Measurements from ENCODE around the gene SLAMF1. TPM values are rescaled to one million over a fixed set of nuclear protein-coding genes. Genes with fewer than 3 reads are reported as not detected.
"Not testable (repeated sequence)": the region's sequence is repeated elsewhere in the genome, so short reads cannot be mapped to it uniquely, and the experiment has no call there.

The SLAMF1 gene
- total RNA-seq, 1 experiment from 2014 or later: 2.2 TPM

- H3K27ac ChIP-seq (ENCODE audit: low read depth, low read length, poor library complexity, severe bottlenecking): no peak overlapping the region
- no peaks in the 10 kb centered on the region for H3K27me3 ChIP-seq (replicated peaks; ENCODE audit: insufficient read depth, low read depth, low read length, poor library complexity)
- no peak for TF ChIP-seq EZH2 (IDR thresholded peaks at IDR 0.05; ENCODE audit: borderline replicate concordance, low read depth, low read length, poor library complexity, severe bottlenecking)
- no peak for TF ChIP-seq CTCF (conservative IDR thresholded peaks at IDR 0.05; ENCODE audit: low read depth, low read length)
- ChIA-PET CTCF (no interaction called here), POLR2A (ENCODE audit: low non-redundant PET) (no interaction called here)
- intact Hi-C loops (cut with micrococcal nuclease; ENCODE audit: unreplicated experiment): no loop called here
- no peaks in the 10 kb centered on the region for H3K9me3 ChIP-seq (ENCODE audit: low read depth, low read length, poor library complexity, severe bottlenecking)
- BruUV-seq (replicated peaks): no TSS peak
- H3K4me1 ChIP-seq (ENCODE audit: insufficient read depth, low read length, poor library complexity, severe bottlenecking): no peaks in the 10 kb centered on the region
- no peak for DNase-seq (ENCODE audit: low spot score)
- H3K4me3 ChIP-seq (ENCODE audit: low read depth, low read length, poor library complexity, severe bottlenecking): no peak overlapping the region
- no peaks in the 10 kb centered on the region for H3K36me3 ChIP-seq (ENCODE audit: insufficient read depth, low read length, poor library complexity, severe bottlenecking)
Measured at GRCh38 chr1:160588468-160588867, 58.4 kb downstream of the SLAMF1 start.

- H3K4me1 ChIP-seq (ENCODE audit: insufficient read depth, low read length, poor library complexity, severe bottlenecking): no peaks in the 10 kb centered on the region
- H3K27me3 ChIP-seq (replicated peaks; ENCODE audit: insufficient read depth, low read depth, low read length, poor library complexity): no peaks in the 10 kb centered on the region
- no TSS peak for BruUV-seq (replicated peaks)
- no peaks in the 10 kb centered on the region for H3K9me3 ChIP-seq (ENCODE audit: low read depth, low read length, poor library complexity, severe bottlenecking)
- H3K4me3 ChIP-seq (ENCODE audit: low read depth, low read length, poor library complexity, severe bottlenecking): no peak overlapping the region
- TF ChIP-seq CTCF (conservative IDR thresholded peaks at IDR 0.05; ENCODE audit: low read depth, low read length) (no peak), EZH2 (IDR thresholded peaks at IDR 0.05; ENCODE audit: borderline replicate concordance, low read depth, low read length, poor library complexity, severe bottlenecking) (no peak)
- H3K27ac ChIP-seq (ENCODE audit: low read depth, low read length, poor library complexity, severe bottlenecking): no peak overlapping the region
- no peak for DNase-seq (ENCODE audit: low spot score)
- intact Hi-C loops (cut with micrococcal nuclease; ENCODE audit: unreplicated experiment): no loop called here
- CTCF ChIA-PET: no interaction called here
- POLR2A ChIA-PET (ENCODE audit: low non-redundant PET): no interaction called here
- H3K36me3 ChIP-seq (ENCODE audit: insufficient read depth, low read length, poor library complexity, severe bottlenecking): no peaks in the 10 kb centered on the region
Measured at GRCh38 chr1:160584784-160585183, 62.1 kb downstream of the SLAMF1 start.

DNA sequence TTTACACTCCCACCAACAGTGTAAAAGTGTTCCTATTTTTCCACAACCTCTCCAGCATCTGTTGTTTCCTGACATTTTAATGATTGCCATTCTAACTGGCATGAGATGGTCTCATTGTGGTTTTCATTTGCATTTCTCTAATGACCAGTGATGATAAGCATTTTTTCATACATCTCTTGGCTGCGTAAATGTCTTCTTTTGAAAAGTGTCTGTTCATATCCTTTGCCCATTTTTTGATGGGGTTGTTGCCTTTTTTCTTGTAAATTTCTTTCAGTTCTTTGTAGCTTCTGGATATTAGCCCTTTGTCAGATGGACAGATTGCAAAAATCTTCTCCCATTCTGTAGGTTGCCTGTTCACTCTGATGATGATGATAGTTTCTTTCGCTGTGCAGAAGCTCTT is 63.9 kb downstream of the SLAMF1 start:
- H3K4me3 ChIP-seq (ENCODE audit: low read depth, low read length, poor library complexity, severe bottlenecking); DNase-seq (ENCODE audit: low spot score); H3K27me3 ChIP-seq (replicated peaks; ENCODE audit: insufficient read depth, low read depth, low read length, poor library complexity); POLR2A ChIA-PET (ENCODE audit: low non-redundant PET); BruUV-seq (replicated peaks); intact Hi-C loops (cut with micrococcal nuclease; ENCODE audit: unreplicated experiment); H3K9me3 ChIP-seq (ENCODE audit: low read depth, low read length, poor library complexity, severe bottlenecking); H3K36me3 ChIP-seq (ENCODE audit: insufficient read depth, low read length, poor library complexity, severe bottlenecking); H3K4me1 ChIP-seq (ENCODE audit: insufficient read depth, low read length, poor library complexity, severe bottlenecking); H3K27ac ChIP-seq (ENCODE audit: low read depth, low read length, poor library complexity, severe bottlenecking); CTCF ChIA-PET: not testable (repeated sequence)

- BruUV-seq (replicated peaks): no TSS peak
- intact Hi-C loops (cut with micrococcal nuclease; ENCODE audit: unreplicated experiment): no loop called here
- CTCF ChIA-PET: no interaction called here
Measured at GRCh38 chr1:160581961-160582360, 64.9 kb downstream of the SLAMF1 start.

More at GRCh38 chr1:160581961-160582360, 64.9 kb downstream of the SLAMF1 start:
- no peaks in the 10 kb centered on the region for H3K9me3 ChIP-seq (ENCODE audit: low read depth, low read length, poor library complexity, severe bottlenecking)
- DNase-seq (ENCODE audit: low spot score): no peak
- no peaks in the 10 kb centered on the region for H3K4me1 ChIP-seq (ENCODE audit: insufficient read depth, low read length, poor library complexity, severe bottlenecking)
- POLR2A ChIA-PET (ENCODE audit: low non-redundant PET): no interaction called here
- H3K27me3 ChIP-seq (replicated peaks; ENCODE audit: insufficient read depth, low read depth, low read length, poor library complexity): no peaks in the 10 kb centered on the region
- no peak overlapping the region for H3K4me3 ChIP-seq (ENCODE audit: low read depth, low read length, poor library complexity, severe bottlenecking)
- TF ChIP-seq EZH2 (IDR thresholded peaks at IDR 0.05; ENCODE audit: borderline replicate concordance, low read depth, low read length, poor library complexity, severe bottlenecking): no peak
- TF ChIP-seq CTCF (conservative IDR thresholded peaks at IDR 0.05; ENCODE audit: low read depth, low read length): no peak
- no peaks in the 10 kb centered on the region for H3K36me3 ChIP-seq (ENCODE audit: insufficient read depth, low read length, poor library complexity, severe bottlenecking)
- H3K27ac ChIP-seq (ENCODE audit: low read depth, low read length, poor library complexity, severe bottlenecking): no peak overlapping the region

Data from A673 (cell line).